ENCODE data around the gene EIF6. TPM values are rescaled to one million over a fixed set of nuclear protein-coding genes. Genes with fewer than 3 reads are reported as not detected.
"Not testable (repeated sequence)": the region's sequence is repeated elsewhere in the genome, so short reads cannot be mapped to it uniquely, and the experiment has no call there.

The EIF6 gene
- total and polyA plus RNA-seq, 2 donors (not counting 1 experiment from before 2014, with no cell fraction given): 117 to 156 TPM

DNA sequence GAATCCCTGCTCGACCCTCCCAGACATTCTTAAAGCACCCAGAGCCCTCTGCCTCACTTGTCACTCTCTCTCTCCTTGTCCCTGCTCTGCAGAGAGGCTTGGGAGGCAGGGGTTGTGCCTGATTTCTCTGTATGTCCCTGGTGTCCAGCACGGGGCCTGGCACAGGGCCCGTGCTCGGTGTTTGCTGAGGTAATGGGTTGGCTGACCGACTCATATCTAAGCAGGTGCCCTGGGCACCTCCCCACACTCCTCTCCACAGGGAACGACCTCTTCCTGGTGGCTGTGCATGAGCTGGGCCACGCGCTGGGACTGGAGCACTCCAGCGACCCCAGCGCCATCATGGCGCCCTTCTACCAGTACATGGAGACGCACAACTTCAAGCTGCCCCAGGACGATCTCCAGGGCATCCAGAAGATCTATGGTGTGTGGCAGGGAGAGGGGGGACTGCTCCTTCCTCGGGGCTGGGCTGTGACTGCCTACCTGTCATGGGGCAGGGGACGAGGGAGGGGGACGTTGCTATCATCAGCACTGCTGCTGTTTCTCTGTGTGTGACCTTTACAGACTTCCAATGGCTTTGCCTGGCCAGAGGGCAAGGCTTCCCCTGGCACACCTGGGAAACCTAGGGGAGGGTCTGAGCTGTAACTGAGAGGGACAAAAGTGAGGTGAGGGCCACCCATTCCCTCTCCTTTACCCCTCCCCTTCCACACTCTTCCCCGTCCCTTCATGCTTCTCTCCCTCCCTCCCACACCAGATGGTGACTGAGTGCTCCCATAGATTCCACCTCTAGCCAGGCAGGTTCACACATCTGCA, 20.8 kb downstream of the EIF6 start:
- no peaks in the 10 kb centered on the region for H3K36me3 ChIP-seq (ENCODE audit: control insufficient read depth, insufficient read depth, low read length)
- H2AFZ ChIP-seq (ENCODE audit: low read length): no peak overlapping the region
- no peak for TF ChIP-seq EZH2 (IDR thresholded peaks at IDR 0.05; ENCODE audit: low read length, missing control alignments)
- TF ChIP-seq, protein P1, sequence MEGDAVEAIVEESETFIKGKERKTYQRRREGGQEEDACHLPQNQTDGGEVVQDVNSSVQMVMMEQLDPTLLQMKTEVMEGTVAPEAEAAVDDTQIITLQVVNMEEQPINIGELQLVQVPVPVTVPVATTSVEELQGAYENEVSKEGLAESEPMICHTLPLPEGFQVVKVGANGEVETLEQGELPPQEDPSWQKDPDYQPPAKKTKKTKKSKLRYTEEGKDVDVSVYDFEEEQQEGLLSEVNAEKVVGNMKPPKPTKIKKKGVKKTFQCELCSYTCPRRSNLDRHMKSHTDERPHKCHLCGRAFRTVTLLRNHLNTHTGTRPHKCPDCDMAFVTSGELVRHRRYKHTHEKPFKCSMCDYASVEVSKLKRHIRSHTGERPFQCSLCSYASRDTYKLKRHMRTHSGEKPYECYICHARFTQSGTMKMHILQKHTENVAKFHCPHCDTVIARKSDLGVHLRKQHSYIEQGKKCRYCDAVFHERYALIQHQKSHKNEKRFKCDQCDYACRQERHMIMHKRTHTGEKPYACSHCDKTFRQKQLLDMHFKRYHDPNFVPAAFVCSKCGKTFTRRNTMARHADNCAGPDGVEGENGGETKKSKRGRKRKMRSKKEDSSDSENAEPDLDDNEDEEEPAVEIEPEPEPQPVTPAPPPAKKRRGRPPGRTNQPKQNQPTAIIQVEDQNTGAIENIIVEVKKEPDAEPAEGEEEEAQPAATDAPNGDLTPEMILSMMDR (conservative IDR thresholded peaks at IDR 0.05 in 1 of 2, IDR thresholded peaks at IDR 0.05 in 1 of 2; ENCODE audit: low read depth in 1 of 2, low read length in 2 of 2): no peak
- no peaks in the 10 kb centered on the region for H3K79me2 ChIP-seq (ENCODE audit: control insufficient read depth, insufficient read depth, low read length)
- no peaks in the 10 kb centered on the region for H3K9me3 ChIP-seq (ENCODE audit: control insufficient read depth, insufficient read depth, low read depth, low read length)
- no peak overlapping the region for H3K4me3 ChIP-seq (replicated peaks in 1 of 4; ENCODE audit: control extremely low read depth in 1 of 4, insufficient read depth in 1 of 4, low read depth in 3 of 4, low read length in 4 of 4)
- H3K4me2 ChIP-seq (ENCODE audit: extremely low read depth, insufficient read depth, low read length): peak overlapping the region; percentile 68
- no peak for DNase-seq (ENCODE audit: low read depth in 2 of 2)
- H3K9ac ChIP-seq (ENCODE audit: insufficient read depth, low read length): no peak overlapping the region
- H3K4me1 ChIP-seq (ENCODE audit: control insufficient read depth, extremely low read depth, insufficient read depth, low read length): no peaks in the 10 kb centered on the region
- H3K27ac ChIP-seq (ENCODE audit: insufficient read depth, low read length): no peak overlapping the region
- H4K20me1 ChIP-seq (ENCODE audit: control insufficient read depth, extremely low read depth, insufficient read depth, low read length): no peaks in the 10 kb centered on the region
- no peaks in the 10 kb centered on the region for H3K27me3 ChIP-seq (ENCODE audit: control insufficient read depth, insufficient read depth, low read length)

DNA sequence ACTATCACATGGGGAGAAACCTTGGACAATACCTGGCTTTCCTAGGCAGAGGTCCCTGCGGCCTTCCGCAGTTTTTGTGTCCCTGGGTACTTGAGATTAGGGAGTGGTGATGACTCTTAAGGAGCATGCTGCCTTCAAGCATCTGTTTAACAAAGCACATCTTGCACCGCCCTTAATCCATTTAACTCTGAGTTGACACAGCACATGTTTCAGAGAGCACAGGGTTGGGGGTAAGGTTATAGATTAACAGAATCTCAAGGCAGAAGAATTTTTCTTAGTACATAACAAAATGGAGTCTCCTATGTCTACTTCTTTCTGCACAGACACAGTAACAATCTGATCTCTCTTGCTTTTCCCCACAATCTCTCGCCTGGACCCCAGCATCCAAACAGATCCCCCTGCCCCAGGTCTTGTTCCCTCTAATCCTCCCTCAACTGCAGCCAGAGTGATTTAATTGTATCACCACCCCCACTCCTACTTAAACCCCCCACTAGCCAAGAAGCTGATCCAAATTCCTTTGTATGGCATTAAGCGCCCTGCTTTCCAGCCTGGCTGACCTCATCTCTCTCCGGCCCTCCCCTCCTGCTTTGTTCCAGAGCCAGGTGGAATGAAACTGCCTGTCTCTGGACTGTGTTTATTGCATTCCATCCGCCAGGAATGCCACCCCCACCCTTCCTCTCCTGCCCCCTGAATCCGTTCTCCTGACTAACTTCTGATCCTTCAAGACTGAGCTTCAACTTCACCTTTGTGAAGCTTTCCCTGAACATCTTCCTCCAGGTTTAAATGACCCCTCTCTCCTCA, 21.6 kb downstream of the EIF6 start:
- H2AFZ ChIP-seq (ENCODE audit: low read length); H3K9ac ChIP-seq (ENCODE audit: insufficient read depth, low read length); H3K4me1 ChIP-seq (ENCODE audit: control insufficient read depth, extremely low read depth, insufficient read depth, low read length); H3K9me3 ChIP-seq (ENCODE audit: control insufficient read depth, insufficient read depth, low read depth, low read length); H3K27ac ChIP-seq (ENCODE audit: insufficient read depth, low read length); H3K79me2 ChIP-seq (ENCODE audit: control insufficient read depth, insufficient read depth, low read length); H3K36me3 ChIP-seq (ENCODE audit: control insufficient read depth, insufficient read depth, low read length); H3K27me3 ChIP-seq (ENCODE audit: control insufficient read depth, insufficient read depth, low read length); H4K20me1 ChIP-seq (ENCODE audit: control insufficient read depth, extremely low read depth, insufficient read depth, low read length); H3K4me3 ChIP-seq (replicated peaks in 1 of 4; ENCODE audit: control extremely low read depth in 1 of 4, insufficient read depth in 1 of 4, low read depth in 3 of 4, low read length in 4 of 4): not testable (repeated sequence)
- peak in 1 of 2 donors; percentile 88 for DNase-seq (ENCODE audit: low read depth in 2 of 2)
- peak overlapping the region; percentile 68 for H3K4me2 ChIP-seq (ENCODE audit: extremely low read depth, insufficient read depth, low read length)

DNA sequence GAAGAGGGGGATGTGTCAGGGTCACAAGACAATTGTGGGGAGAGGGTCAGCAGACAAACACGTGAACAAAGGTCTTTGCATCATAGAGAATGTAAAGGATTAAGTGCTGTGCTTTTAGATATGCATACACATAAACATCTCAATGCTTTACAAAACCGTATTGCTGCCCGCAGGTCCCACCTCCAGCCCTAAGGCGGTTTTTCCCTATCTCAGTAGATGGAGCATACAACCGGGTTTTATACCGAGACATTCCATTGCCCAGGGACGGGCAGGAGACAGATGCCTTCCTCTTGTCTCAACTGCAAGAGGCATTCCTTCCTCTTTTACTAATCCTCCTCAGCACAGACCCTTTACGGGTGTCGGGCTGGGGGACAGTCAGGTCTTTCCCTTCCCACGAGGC, 22.3 kb downstream of the EIF6 start:
- not testable (repeated sequence) for H3K27me3 ChIP-seq (ENCODE audit: control insufficient read depth, insufficient read depth, low read length); H3K79me2 ChIP-seq (ENCODE audit: control insufficient read depth, insufficient read depth, low read length); H3K9ac ChIP-seq (ENCODE audit: insufficient read depth, low read length); H3K9me3 ChIP-seq (ENCODE audit: control insufficient read depth, insufficient read depth, low read depth, low read length); DNase-seq (ENCODE audit: low read depth in 2 of 2); H3K36me3 ChIP-seq (ENCODE audit: control insufficient read depth, insufficient read depth, low read length); H3K4me1 ChIP-seq (ENCODE audit: control insufficient read depth, extremely low read depth, insufficient read depth, low read length); H4K20me1 ChIP-seq (ENCODE audit: control insufficient read depth, extremely low read depth, insufficient read depth, low read length); H2AFZ ChIP-seq (ENCODE audit: low read length); H3K4me2 ChIP-seq (ENCODE audit: extremely low read depth, insufficient read depth, low read length); H3K4me3 ChIP-seq (replicated peaks in 1 of 4; ENCODE audit: control extremely low read depth in 1 of 4, insufficient read depth in 1 of 4, low read depth in 3 of 4, low read length in 4 of 4); H3K27ac ChIP-seq (ENCODE audit: insufficient read depth, low read length)

DNA sequence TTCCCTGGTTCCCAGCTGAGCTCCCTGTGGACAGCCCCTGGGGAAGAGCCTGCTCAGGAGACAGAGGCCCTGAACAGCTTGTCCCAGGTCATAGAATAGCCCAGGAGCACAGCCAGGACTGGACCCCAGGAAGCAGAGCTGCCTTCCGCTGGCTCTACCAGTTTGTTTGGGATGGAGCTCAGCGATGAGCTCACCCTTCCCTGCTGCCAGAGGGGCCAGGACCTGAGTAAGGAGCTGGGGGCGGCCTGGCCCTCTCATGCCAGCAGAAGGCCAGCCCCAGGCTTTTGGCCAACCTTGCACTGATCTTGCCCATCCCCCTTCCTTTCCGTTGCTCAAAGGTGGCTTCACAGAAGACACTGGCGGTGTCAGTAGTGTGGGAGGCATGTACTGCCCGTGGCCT, 24.1 kb downstream of the EIF6 start:
- no peak overlapping the region for H3K9ac ChIP-seq (ENCODE audit: insufficient read depth, low read length)
- no peaks in the 10 kb centered on the region for H3K9me3 ChIP-seq (ENCODE audit: control insufficient read depth, insufficient read depth, low read depth, low read length)
- no peak overlapping the region for H3K4me2 ChIP-seq (ENCODE audit: extremely low read depth, insufficient read depth, low read length)
- no peaks in the 10 kb centered on the region for H4K20me1 ChIP-seq (ENCODE audit: control insufficient read depth, extremely low read depth, insufficient read depth, low read length)
- no peaks in the 10 kb centered on the region for H3K4me1 ChIP-seq (ENCODE audit: control insufficient read depth, extremely low read depth, insufficient read depth, low read length)
- no peak for DNase-seq (ENCODE audit: low read depth in 2 of 2)
- TF ChIP-seq EZH2 (IDR thresholded peaks at IDR 0.05; ENCODE audit: low read length, missing control alignments): no peak
- TF ChIP-seq, protein P1 (conservative IDR thresholded peaks at IDR 0.05 in 1 of 2, IDR thresholded peaks at IDR 0.05 in 1 of 2; ENCODE audit: low read depth in 1 of 2, low read length in 2 of 2): no peak
- H3K36me3 ChIP-seq (ENCODE audit: control insufficient read depth, insufficient read depth, low read length): no peaks in the 10 kb centered on the region
- no peak overlapping the region for H2AFZ ChIP-seq (ENCODE audit: low read length)
- no peak overlapping the region for H3K4me3 ChIP-seq (replicated peaks in 1 of 4; ENCODE audit: control extremely low read depth in 1 of 4, insufficient read depth in 1 of 4, low read depth in 3 of 4, low read length in 4 of 4)
- no peak overlapping the region for H3K27ac ChIP-seq (ENCODE audit: insufficient read depth, low read length)
- H3K27me3 ChIP-seq (ENCODE audit: control insufficient read depth, insufficient read depth, low read length): no peaks in the 10 kb centered on the region
- H3K79me2 ChIP-seq (ENCODE audit: control insufficient read depth, insufficient read depth, low read length): no peaks in the 10 kb centered on the region
